Upper lobe of right lung (tissue), 1 donor: ENCODE measurements around the gene PDYN. TPM values are rescaled to one million over a fixed set of nuclear protein-coding genes. Genes with fewer than 3 reads are reported as not detected.

ENCODE experiments used
- ATAC-seq: fragments of 200-7000 bp; cut with Tn5 transposase; one replicate; pipeline ENCODE4 v1.9.1; 2020; ENCODE audit warnings: mild to moderate bottlenecking, moderate library complexity
- DNase-seq: peaks from one replicate; pipeline ENCODE4 v3.0.0-alpha.2; 2020
- H3K27ac ChIP-seq: fragments of 200-600 bp; one replicate; pipeline ENCODE4 v1.8.0; 2022
- H3K27me3 ChIP-seq: fragments of 200-600 bp; one replicate; pipeline ENCODE4 v1.8.0; 2022; ENCODE audit warnings: mild to moderate bottlenecking
- H3K36me3 ChIP-seq: fragments of 200-600 bp; one replicate; pipeline ENCODE4 v1.8.0; 2022
- H3K4me1 ChIP-seq: fragments of 200-600 bp; one replicate; pipeline ENCODE4 v1.8.0; 2022
- H3K4me3 ChIP-seq: fragments of 200-600 bp; one replicate; pipeline ENCODE4 v1.8.0; 2022; ENCODE audit warnings: mild to moderate bottlenecking
- H3K9me3 ChIP-seq: fragments of 200-600 bp; one replicate; pipeline ENCODE4 v1.8.0; 2022
- CTCF ChIP-seq: fragments of 200-600 bp; IDR thresholded peaks from one replicate; pipeline ENCODE4 v1.8.0; 2022; ENCODE audit warnings: antibody characterized with exemption
- intact Hi-C: fragments of 100-400 bp; cut with DNase I; formaldehyde crosslinking; loops from one replicate; pipeline ENCODE4 v1.11.0; 2022
- total RNA-seq: library from RNA; stranded (reverse); fragmentation: NEBNext Ultra II Directional; extraction: Animal tissue kit (Norgen Biotek cat#: 25700); gene quantifications from one replicate; pipeline ENCODE4 v1.2.1, GENCODE V29; 2021
- donor health status: DM: no; HTN: yes; CAD: no; lungs with severe emphysema.

The PDYN gene
- total RNA-seq, 1 donor from 2014 or later = not detected

GRCh38 chr20:1946442-1946761 lies 47.5 kb downstream of the PDYN start:
- Histone ChIP-seq H3K9me3 (no peaks in the 10 kb centered on the region), H3K27me3 (peaks cover 12% of the 10 kb centered on the region), H3K4me3 (no peak overlapping the region), H3K36me3 (no peaks in the 10 kb centered on the region), H3K4me1 (peaks cover 50% of the 10 kb centered on the region), H3K27ac (peak overlapping the region; percentile 72)
- intact Hi-C loops = no loop called here
- ATAC-seq = no peak
- no peak for TF ChIP-seq CTCF
- no peak for DNase-seq

GRCh38 chr20:1945660-1946059 lies 48.2 kb downstream of the PDYN start:
- peak overlapping the region; percentile 72 for H3K27ac ChIP-seq
- no peak for ATAC-seq

GRCh38 chr20:1945134-1945618 lies 48.7 kb downstream of the PDYN start:
- H3K4me1 ChIP-seq = peaks cover 52% of the 10 kb centered on the region

More at GRCh38 chr20:1945660-1946059, 48.2 kb downstream of the PDYN start:
- no peak for DNase-seq
- Histone ChIP-seq H3K27me3 (peaks cover 12% of the 10 kb centered on the region), H3K9me3 (no peaks in the 10 kb centered on the region), H3K4me3 (no peak overlapping the region), H3K4me1 (peaks cover 52% of the 10 kb centered on the region), H3K36me3 (no peaks in the 10 kb centered on the region)
- intact Hi-C loops = no loop called here
- no peak for TF ChIP-seq CTCF

GRCh38 chr20:1944345-1945091 lies 49.3 kb downstream of the PDYN start:
- Histone ChIP-seq H3K4me1 (peaks cover 55% of the 10 kb centered on the region), H3K27ac (peak overlapping the region; percentile 68), H3K9me3 (no peaks in the 10 kb centered on the region), H3K36me3 (no peaks in the 10 kb centered on the region), H3K27me3 (peaks cover 12% of the 10 kb centered on the region), H3K4me3 (no peak overlapping the region)
- no peak for ATAC-seq
- TF ChIP-seq CTCF = no peak
- intact Hi-C loops = no loop called here
- DNase-seq = no peak

More at GRCh38 chr20:1945134-1945618, 48.7 kb downstream of the PDYN start:
- H3K9me3 ChIP-seq = no peaks in the 10 kb centered on the region
- ATAC-seq (peak; percentile 68), DNase-seq (peak; percentile 78)
- H3K27me3 ChIP-seq = peaks cover 12% of the 10 kb centered on the region
- no peaks in the 10 kb centered on the region for H3K36me3 ChIP-seq
- no peak overlapping the region for H3K4me3 ChIP-seq
- intact Hi-C loops = no loop called here
- H3K27ac ChIP-seq = peak overlapping the region; percentile 72
- no peak for TF ChIP-seq CTCF

- H3K27ac ChIP-seq = peak overlapping the region; percentile 68
- H3K36me3 ChIP-seq = no peaks in the 10 kb centered on the region
- DNase-seq = no peak
- H3K4me3 ChIP-seq = no peak overlapping the region
- H3K4me1 ChIP-seq = peaks cover 55% of the 10 kb centered on the region
- H3K9me3 ChIP-seq = no peaks in the 10 kb centered on the region
- no peak for TF ChIP-seq CTCF
- intact Hi-C loops = no loop called here
- H3K27me3 ChIP-seq = peaks cover 12% of the 10 kb centered on the region
- peak; percentile 66 for ATAC-seq
Observed at GRCh38 chr20:1943275-1944002, 50.4 kb downstream of the PDYN start.
